ENCODE results near the gene PIAS4.

PIAS4 gene

GRCh38 chr19:4080473-4080872, 72.9 kb downstream of the PIAS4 start:
- DNase-seq: no peak

- no peak for DNase-seq
Observed at GRCh38 chr19:4081441-4082129, 74.0 kb downstream of the PIAS4 start.

GRCh38 chr19:4082172-4082571, 74.6 kb downstream of the PIAS4 start:
- no peak for DNase-seq

- no peak for DNase-seq
Observed at GRCh38 chr19:4083677-4084546, 76.4 kb downstream of the PIAS4 start.

- no peak for DNase-seq
Observed at GRCh38 chr19:4084547-4084877, 77.0 kb downstream of the PIAS4 start.

GRCh38 chr19:4086411-4086867, 78.9 kb downstream of the PIAS4 start:
- DNase-seq: no peak

- DNase-seq: no peak
Observed at GRCh38 chr19:4087787-4088679, 80.5 kb downstream of the PIAS4 start.

- DNase-seq: peak in 1 of 2 experiments; percentile 39
Observed at GRCh38 chr19:4088975-4089374, 81.4 kb downstream of the PIAS4 start.
